Progenitor cell of endocrine pancreas (in vitro differentiated cells): Measurements from ENCODE around the gene RAI1. TPM values are rescaled to one million over a fixed set of nuclear protein-coding genes. Genes with fewer than 3 reads are reported as not detected.
A peak's percentile ranks its signal among the peaks of the same experiment; 100 is the strongest.

Experiments
- DNase-seq: peaks from one replicate; pipeline ENCODE4 v3.0.0; 2021; ENCODE audit warnings: low spot score; ENCODE audit not compliant: unreplicated experiment
- H3K27ac Mint-ChIP-seq: 2 replicates; pipeline ENCODE4 v1.8.0; 2021; ENCODE audit warnings: mild to moderate bottlenecking, moderate library complexity, mixed read lengths
- H3K27me3 Mint-ChIP-seq: 2 replicates; pipeline ENCODE4 v1.8.0; 2021; ENCODE audit warnings: mixed read lengths
- H3K36me3 Mint-ChIP-seq: 2 replicates; pipeline ENCODE4 v1.8.0; 2022; ENCODE audit warnings: mixed read lengths; ENCODE audit not compliant: insufficient read depth
- H3K4me1 Mint-ChIP-seq: 2 replicates; pipeline ENCODE4 v1.8.0; 2021; ENCODE audit warnings: low read depth, mixed read lengths
- H3K4me3 Mint-ChIP-seq: 2 replicates; pipeline ENCODE4 v1.8.0; 2021; ENCODE audit warnings: low read depth, mild to moderate bottlenecking, moderate library complexity, mixed read lengths
- H3K9me3 Mint-ChIP-seq: 2 replicates; pipeline ENCODE4 v1.8.0; 2021; ENCODE audit warnings: low read depth, mixed read lengths
- total RNA-seq: library from RNA; stranded (reverse); gene quantifications from 2 replicates; pipeline ENCODE4 v1.2.1, GENCODE V29; 2021
- TF ChIP-seq, protein P1 (sequence below): fragments of 200-600 bp; sonication (generic); IDR thresholded peaks from one replicate; pipeline ENCODE4 v1.5.0; 2021; ENCODE audit warnings: antibody characterized with exemption, mild to moderate bottlenecking; ENCODE audit not compliant: unreplicated experiment

Gene RAI1
- total RNA-seq, 1 donor from 2014 or later: 75.0 TPM

DNA sequence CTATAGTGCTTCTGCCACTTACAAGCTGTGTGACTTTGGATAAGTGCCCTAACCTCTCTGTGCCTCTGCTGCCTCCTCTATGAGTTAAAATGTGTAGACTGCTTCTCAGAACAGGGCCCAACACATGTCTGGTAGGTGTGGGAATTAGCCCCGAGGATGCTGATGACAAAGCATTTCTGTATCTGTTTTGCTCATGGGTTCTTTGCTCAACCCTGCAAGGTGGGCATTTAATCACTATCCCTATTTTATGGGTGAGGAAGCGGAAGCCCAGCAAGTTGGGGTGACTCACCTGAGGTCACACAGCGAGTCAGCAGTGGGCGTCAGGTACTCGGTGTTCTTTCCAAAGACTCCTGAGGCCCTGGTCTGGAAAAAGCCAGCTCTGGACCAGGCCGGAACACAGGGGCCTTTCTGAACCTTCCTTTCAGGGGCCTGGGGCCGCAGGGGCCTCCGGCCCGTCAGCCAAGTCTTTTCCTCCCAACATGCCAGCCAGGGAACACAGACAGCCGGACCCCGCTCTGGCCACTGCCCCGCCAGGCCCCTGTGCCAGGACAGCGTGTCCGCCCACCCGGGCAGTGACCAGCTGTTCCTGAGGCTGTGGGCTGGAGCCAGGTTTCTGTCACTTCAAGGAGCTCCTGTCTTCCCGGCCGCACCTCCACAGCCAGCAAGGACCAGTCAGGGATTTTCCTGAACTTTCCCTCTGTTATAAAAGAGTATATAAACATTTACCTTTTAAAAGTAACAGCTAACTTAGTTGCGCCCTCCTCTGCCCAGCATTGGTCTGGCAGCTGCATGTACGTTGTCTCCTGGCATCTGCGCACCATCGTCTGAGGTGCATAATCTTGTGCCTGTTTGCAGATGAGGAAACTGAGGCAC lies 93.0 kb downstream of the RAI1 start:
- no peaks in the 10 kb centered on the region for H3K9me3 Mint-ChIP-seq
- no peaks in the 10 kb centered on the region for H3K27me3 Mint-ChIP-seq
- TF ChIP-seq, protein P1, sequence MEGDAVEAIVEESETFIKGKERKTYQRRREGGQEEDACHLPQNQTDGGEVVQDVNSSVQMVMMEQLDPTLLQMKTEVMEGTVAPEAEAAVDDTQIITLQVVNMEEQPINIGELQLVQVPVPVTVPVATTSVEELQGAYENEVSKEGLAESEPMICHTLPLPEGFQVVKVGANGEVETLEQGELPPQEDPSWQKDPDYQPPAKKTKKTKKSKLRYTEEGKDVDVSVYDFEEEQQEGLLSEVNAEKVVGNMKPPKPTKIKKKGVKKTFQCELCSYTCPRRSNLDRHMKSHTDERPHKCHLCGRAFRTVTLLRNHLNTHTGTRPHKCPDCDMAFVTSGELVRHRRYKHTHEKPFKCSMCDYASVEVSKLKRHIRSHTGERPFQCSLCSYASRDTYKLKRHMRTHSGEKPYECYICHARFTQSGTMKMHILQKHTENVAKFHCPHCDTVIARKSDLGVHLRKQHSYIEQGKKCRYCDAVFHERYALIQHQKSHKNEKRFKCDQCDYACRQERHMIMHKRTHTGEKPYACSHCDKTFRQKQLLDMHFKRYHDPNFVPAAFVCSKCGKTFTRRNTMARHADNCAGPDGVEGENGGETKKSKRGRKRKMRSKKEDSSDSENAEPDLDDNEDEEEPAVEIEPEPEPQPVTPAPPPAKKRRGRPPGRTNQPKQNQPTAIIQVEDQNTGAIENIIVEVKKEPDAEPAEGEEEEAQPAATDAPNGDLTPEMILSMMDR: no peak
- H3K4me3 Mint-ChIP-seq: no peak overlapping the region
- DNase-seq: no peak
- H3K27ac Mint-ChIP-seq: peak overlapping the region; percentile 49
- no peaks in the 10 kb centered on the region for H3K36me3 Mint-ChIP-seq
- H3K4me1 Mint-ChIP-seq: peaks cover 19% of the 10 kb centered on the region

GRCh38 chr17:17776889-17777288 lies 95.6 kb downstream of the RAI1 start:
- Mint-ChIP-seq H3K27ac (no peak overlapping the region), H3K9me3 (no peaks in the 10 kb centered on the region), H3K4me3 (no peak overlapping the region), H3K36me3 (no peaks in the 10 kb centered on the region), H3K4me1 (peaks cover 20% of the 10 kb centered on the region), H3K27me3 (no peaks in the 10 kb centered on the region)
- no peak for DNase-seq
- TF ChIP-seq, protein P1: no peak

GRCh38 chr17:17778308-17779014 lies 97.2 kb downstream of the RAI1 start:
- no peak overlapping the region for H3K4me3 Mint-ChIP-seq
- H3K36me3 Mint-ChIP-seq: no peaks in the 10 kb centered on the region
- peaks cover 20% of the 10 kb centered on the region for H3K4me1 Mint-ChIP-seq
- no peak for DNase-seq
- no peaks in the 10 kb centered on the region for H3K27me3 Mint-ChIP-seq
- no peaks in the 10 kb centered on the region for H3K9me3 Mint-ChIP-seq
- H3K27ac Mint-ChIP-seq: peak overlapping the region; percentile 37
- TF ChIP-seq, protein P1: no peak

DNA sequence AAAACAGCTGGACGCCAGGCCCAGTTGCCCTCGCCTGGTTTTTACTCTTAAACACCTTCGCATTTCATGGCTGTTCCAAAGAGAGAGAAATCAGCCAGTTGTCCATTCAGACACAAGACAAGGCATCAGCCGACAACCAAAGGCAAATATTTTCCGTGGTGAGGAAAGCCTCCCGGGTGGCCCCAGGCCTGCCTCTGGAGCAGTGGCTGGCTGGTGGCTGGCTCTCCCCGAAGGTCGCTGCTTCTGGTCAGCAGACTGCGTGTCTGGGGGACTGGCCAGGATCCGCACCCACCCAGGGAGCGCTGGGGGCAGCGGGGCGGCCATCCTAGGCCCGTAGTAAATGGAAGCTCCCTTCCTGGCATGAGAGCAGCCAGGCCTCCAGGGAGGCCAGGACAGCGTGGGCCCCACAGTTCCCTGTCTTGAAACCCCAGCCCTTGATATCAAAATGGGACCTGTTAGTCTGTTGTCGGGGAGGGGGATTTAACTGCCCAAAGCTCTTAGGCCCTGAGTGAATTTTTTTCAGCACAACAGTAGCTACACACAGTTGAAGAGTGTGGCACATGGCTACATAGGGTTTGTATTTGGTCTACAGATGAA lies 97.9 kb downstream of the RAI1 start:
- no peak overlapping the region for H3K4me3 Mint-ChIP-seq
- peaks cover 22% of the 10 kb centered on the region for H3K4me1 Mint-ChIP-seq
- H3K9me3 Mint-ChIP-seq: no peaks in the 10 kb centered on the region
- DNase-seq: no peak
- H3K27me3 Mint-ChIP-seq: no peaks in the 10 kb centered on the region
- TF ChIP-seq, protein P1: no peak
- no peaks in the 10 kb centered on the region for H3K36me3 Mint-ChIP-seq
- peak overlapping the region; percentile 37 for H3K27ac Mint-ChIP-seq

DNA sequence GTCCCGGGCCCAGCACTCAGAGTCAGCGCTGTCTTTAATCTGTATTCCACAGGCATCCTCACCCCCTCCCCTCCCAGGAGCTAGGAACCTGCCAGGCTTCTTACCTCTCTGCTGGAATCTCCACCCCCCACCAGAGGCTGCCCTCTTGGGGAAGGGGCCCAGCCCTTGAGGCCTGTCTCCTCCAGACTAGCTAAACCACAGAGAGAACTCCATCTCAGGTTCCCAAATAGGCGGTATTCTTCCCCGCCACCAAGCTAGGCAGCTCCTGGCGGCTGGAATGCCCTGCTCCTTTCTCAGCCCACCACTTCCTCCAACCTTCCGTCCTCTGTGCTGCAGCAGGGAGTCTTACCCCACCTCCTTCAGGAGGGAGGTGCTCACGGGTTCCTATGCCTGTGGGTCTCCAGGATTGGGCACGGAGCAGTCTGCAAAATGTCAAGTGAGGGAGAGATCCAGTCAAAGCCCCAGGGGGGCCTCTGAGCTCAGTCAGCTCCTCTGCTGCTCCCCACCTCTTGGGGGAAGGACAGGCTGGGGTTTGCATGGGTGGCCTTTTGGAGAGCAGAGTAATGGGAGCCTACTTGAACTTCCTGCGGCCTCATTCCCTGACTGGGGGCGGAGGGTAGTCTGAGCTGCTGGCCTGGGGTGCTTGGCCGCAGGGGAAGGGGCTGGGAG lies 99.8 kb downstream of the RAI1 start:
- Mint-ChIP-seq H3K4me3 (peak overlapping the region; percentile 66), H3K27me3 (no peaks in the 10 kb centered on the region), H3K4me1 (peaks cover 39% of the 10 kb centered on the region), H3K9me3 (no peaks in the 10 kb centered on the region), H3K36me3 (no peaks in the 10 kb centered on the region), H3K27ac (peak overlapping the region; percentile 84)
- DNase-seq: peak; percentile 37
- TF ChIP-seq, protein P1: peak; percentile 43
